Gastroesophageal sphincter (tissue), 3 donors: ENCODE results near the gene NECAP2.
"Not testable (repeated sequence)": the region's sequence is repeated elsewhere in the genome, so short reads cannot be mapped to it uniquely, and the experiment has no call there.

Source experiments
- CTCF ChIP-seq, 4 experiments: fragments of 200-600 bp in 2 of 4; fragments of 450-650 bp in 2 of 4; sonication (generic) in 1 of 4; IDR thresholded peaks; one replicate each; pipeline ENCODE4 v1.5.1; 2017 to 2019; ENCODE audit warnings: antibody characterized with exemption in 4 of 4, mild to moderate bottlenecking in 2 of 4, moderate library complexity in 2 of 4
- EP300 ChIP-seq: sonication (generic); formaldehyde crosslinking; IDR thresholded peaks from one replicate; pipeline ENCODE4 v1.6.1; 2017; ENCODE audit warnings: antibody characterized with exemption, mild to moderate bottlenecking
- POLR2A ChIP-seq, 2 donors: fragments of 450-650 bp; IDR thresholded peaks; one replicate each; pipeline ENCODE4 v1.6.1; 2017; ENCODE audit warnings: antibody characterized with exemption in 2 of 2, mild to moderate bottlenecking in 2 of 2, moderate library complexity in 1 of 2
- POLR2AphosphoS5 ChIP-seq: sonication (generic); formaldehyde crosslinking; IDR thresholded peaks from one replicate; pipeline ENCODE4 v1.6.1; 2017; ENCODE audit warnings: antibody characterized with exemption

- TF ChIP-seq CTCF (IDR thresholded peaks at IDR 0.05); EP300; POLR2A (IDR thresholded peaks at IDR 0.05); POLR2AphosphoS5: not testable (repeated sequence)
Measured at GRCh38 chr1:16497474-16497904, 57.0 kb downstream of the NECAP2 start.
